Smooth muscle cell (in vitro differentiated cells): ENCODE data around the gene PSTPIP1. TPM values are rescaled to one million over a fixed set of nuclear protein-coding genes. Genes with fewer than 3 reads are reported as not detected.

Experiments
- DNase-seq: peaks from one replicate; lab custom pipeline; 2025; ENCODE audit not compliant: unreplicated experiment; lab: John Stamatoyannopoulos, UW
- H2AFZ ChIP-seq: fragments of 200-600 bp; sonication (generic); 2 replicates; pipeline ENCODE4 v1.6.0; 2016; ENCODE audit warnings: antibody characterized with exemption, low read depth, mild to moderate bottlenecking
- H3F3A ChIP-seq: fragments of 200-600 bp; sonication (generic); 2 replicates; pipeline ENCODE4 v1.6.0; 2017; ENCODE audit warnings: antibody characterized with exemption, low read depth
- H3K27ac ChIP-seq: fragments of 200-600 bp; sonication (generic); 2 replicates; pipeline ENCODE4 v1.5.1; 2016; ENCODE audit warnings: low read depth, mild to moderate bottlenecking
- H3K27me3 ChIP-seq: fragments of 200-600 bp; sonication (generic); 2 replicates; pipeline ENCODE4 v1.6.1; 2016; ENCODE audit warnings: low read depth, mild to moderate bottlenecking
- H3K36me3 ChIP-seq: fragments of 200-600 bp; sonication (generic); 2 replicates; pipeline ENCODE4 v1.5.1; 2016; ENCODE audit warnings: low read depth
- H3K4me1 ChIP-seq: fragments of 200-600 bp; sonication (generic); 2 replicates; pipeline ENCODE4 v1.5.1; 2016; ENCODE audit warnings: low read depth
- H3K4me2 ChIP-seq: fragments of 200-600 bp; sonication (generic); 2 replicates; pipeline ENCODE4 v1.6.0; 2016; ENCODE audit warnings: mild to moderate bottlenecking
- H3K4me3 ChIP-seq: fragments of 200-600 bp; sonication (generic); 2 replicates; pipeline ENCODE4 v1.5.1; 2016; ENCODE audit warnings: mild to moderate bottlenecking
- H3K79me2 ChIP-seq: fragments of 200-600 bp; sonication (generic); 2 replicates; pipeline ENCODE4 v1.6.0; 2016; ENCODE audit warnings: low read depth, mild to moderate bottlenecking
- H3K9ac ChIP-seq: fragments of 200-600 bp; sonication (generic); 2 replicates; pipeline ENCODE4 v1.6.0; 2016; ENCODE audit warnings: low read depth
- H3K9me3 ChIP-seq: fragments of 200-600 bp; sonication (generic); replicated peaks from 2 replicates; pipeline ENCODE4 v1.5.1; 2016; ENCODE audit warnings: low read depth
- H4K20me1 ChIP-seq: fragments of 200-600 bp; sonication (generic); 2 replicates; pipeline ENCODE4 v1.6.0; 2016; ENCODE audit warnings: low read depth
- WGBS: methylation state at CpG from one replicate; pipeline ENCODE4 v1.1.7; 2016; ENCODE audit warnings: low lambda C conversion rate; 5-methylcytosine and 5-hydroxymethylcytosine counted together
- polyA plus RNA-seq: library from polyadenylated mRNA; unstranded; fragments of >200 nt; fragmentation: Nextera tagmentation; extraction: Ambion mirVana; gene quantifications from 2 replicates; pipeline ENCODE4 v1.2.1, GENCODE V29; 2016
- total RNA-seq: library from RNA; depleted of rRNA; stranded (reverse); fragments of >200 nt; gene quantifications from 2 replicates; pipeline ENCODE4 v1.2.3, GENCODE V29; 2014
- TF ChIP-seq, protein P1 (sequence below): fragments of 200-600 bp; sonication (generic); IDR thresholded peaks from 2 replicates; pipeline ENCODE4 v1.5.1; 2017; ENCODE audit warnings: borderline replicate concordance, mild to moderate bottlenecking, antibody characterized with exemption; ENCODE audit not compliant: insufficient read depth, poor library complexity, severe bottlenecking

Gene PSTPIP1
- total and polyA plus RNA-seq, 2 experiments from 2014 or later: 0.38 TPM; not detected in 1

DNA sequence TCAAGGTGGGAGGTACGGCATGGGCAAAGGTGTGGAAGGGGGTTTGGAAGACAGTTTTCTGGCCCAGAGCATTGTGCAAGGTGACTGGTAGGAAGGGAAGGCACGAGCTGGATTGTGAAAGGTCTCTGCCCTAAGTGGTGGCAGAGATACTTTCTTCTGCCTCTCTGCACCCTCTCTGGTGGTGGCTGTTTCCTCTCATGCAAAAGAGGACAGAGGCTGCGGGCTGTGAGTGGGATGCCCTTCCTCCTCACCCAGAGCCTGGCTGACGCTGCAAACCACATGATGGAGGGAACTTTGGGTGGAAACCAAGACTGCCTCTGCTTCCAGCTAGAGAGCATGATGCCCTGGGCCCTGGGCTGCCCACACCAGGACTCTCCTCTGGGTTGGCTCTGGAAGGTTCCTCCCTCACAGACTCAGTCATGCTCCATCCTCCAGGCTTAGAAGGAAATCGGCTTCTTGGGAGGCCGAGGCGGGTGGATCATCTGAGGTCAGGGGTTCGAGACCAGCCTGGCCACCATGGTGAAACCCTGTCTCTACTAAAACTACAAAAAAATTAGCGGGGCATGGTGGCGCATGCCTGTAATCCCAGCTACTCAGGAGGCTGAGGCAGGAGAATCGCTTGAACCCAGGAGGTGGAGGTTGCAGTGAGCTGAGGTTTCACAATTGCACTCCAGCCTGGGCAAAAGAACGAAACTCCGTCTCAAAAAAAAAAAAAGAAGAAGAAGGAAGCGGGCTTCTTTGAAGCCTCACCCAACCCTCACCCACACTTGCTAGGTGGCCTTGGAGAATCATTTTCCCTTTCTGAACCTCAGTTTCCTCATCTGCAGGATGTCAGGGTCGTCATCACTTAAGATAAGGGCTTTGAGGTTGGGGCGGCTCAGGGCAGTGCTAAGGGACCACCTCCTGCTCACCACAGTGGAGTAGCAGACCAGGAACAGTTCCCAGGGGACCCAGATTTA lies 8.3 kb downstream of the PSTPIP1 start:
- TF ChIP-seq, protein P1, sequence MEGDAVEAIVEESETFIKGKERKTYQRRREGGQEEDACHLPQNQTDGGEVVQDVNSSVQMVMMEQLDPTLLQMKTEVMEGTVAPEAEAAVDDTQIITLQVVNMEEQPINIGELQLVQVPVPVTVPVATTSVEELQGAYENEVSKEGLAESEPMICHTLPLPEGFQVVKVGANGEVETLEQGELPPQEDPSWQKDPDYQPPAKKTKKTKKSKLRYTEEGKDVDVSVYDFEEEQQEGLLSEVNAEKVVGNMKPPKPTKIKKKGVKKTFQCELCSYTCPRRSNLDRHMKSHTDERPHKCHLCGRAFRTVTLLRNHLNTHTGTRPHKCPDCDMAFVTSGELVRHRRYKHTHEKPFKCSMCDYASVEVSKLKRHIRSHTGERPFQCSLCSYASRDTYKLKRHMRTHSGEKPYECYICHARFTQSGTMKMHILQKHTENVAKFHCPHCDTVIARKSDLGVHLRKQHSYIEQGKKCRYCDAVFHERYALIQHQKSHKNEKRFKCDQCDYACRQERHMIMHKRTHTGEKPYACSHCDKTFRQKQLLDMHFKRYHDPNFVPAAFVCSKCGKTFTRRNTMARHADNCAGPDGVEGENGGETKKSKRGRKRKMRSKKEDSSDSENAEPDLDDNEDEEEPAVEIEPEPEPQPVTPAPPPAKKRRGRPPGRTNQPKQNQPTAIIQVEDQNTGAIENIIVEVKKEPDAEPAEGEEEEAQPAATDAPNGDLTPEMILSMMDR: no peak
- no peak for DNase-seq
- H3K9me3 ChIP-seq: no peaks in the 10 kb centered on the region
- H3K4me1 ChIP-seq: no peaks in the 10 kb centered on the region
- no peak overlapping the region for H3K27ac ChIP-seq
- H3K27me3 ChIP-seq: no peaks in the 10 kb centered on the region
- no peak overlapping the region for H2AFZ ChIP-seq
- H3F3A ChIP-seq: no peaks in the 10 kb centered on the region
- H3K4me3 ChIP-seq: no peak overlapping the region
- no peaks in the 10 kb centered on the region for H3K36me3 ChIP-seq
- H3K4me2 ChIP-seq: no peak overlapping the region
- H4K20me1 ChIP-seq: no peaks in the 10 kb centered on the region
- H3K79me2 ChIP-seq: no peaks in the 10 kb centered on the region
- WGBS: 87% methylated on average over 16 of the region's 16 CpGs
- no peak overlapping the region for H3K9ac ChIP-seq

DNA sequence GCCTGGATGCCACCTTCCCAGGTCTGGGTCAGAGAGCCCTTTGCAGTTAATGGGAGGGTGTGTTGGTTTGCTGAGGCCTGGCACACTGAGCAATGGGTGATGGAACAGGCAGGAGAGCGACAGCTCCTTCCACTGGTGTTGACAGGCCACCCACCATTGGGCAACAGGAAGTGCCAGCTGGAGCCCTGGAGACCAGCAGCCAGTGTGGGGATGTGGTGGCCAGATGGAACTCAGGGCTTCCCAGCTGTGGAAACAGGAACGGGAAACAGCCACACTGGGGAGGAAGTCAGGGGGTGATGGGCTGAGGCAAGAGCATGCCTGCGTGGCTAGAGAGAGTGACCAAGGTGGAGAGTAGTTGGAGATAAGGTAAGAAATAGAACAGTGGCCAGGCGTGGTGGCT lies 9.3 kb downstream of the PSTPIP1 start:
- Histone ChIP-seq H3F3A (no peaks in the 10 kb centered on the region), H4K20me1 (no peaks in the 10 kb centered on the region), H3K9ac (no peak overlapping the region), H3K27ac (no peak overlapping the region), H3K27me3 (no peaks in the 10 kb centered on the region), H3K4me3 (no peak overlapping the region), H2AFZ (no peak overlapping the region), H3K9me3 (no peaks in the 10 kb centered on the region), H3K79me2 (no peaks in the 10 kb centered on the region), H3K4me2 (no peak overlapping the region), H3K4me1 (no peaks in the 10 kb centered on the region), H3K36me3 (no peaks in the 10 kb centered on the region)
- whole genome bisulfite sequencing: 91% methylated on average over 4 of the region's 4 CpGs
- TF ChIP-seq, protein P1: no peak
- DNase-seq: no peak

DNA sequence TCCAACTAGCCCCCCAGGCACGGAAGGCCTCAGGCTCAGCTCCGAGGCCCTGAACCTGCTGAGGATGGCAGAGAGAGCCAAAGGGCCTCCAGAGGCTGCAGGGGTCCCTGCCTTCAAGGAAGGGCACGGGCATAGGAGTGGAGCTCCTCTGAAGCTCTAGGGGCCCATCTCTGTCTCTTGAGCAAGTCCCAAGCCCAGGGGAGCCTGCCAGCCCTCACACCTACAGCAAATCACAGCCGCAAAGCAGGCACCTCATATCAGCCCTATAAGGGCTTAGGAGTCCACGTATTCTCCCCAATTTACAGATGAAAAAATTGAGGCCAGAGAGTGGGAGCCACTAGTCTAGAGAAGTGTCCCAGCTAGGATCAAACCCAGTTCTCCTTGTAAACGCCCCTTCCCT lies 14.2 kb downstream of the PSTPIP1 start:
- Histone ChIP-seq H3K4me3 (no peak overlapping the region), H3K27me3 (no peaks in the 10 kb centered on the region), H3F3A (no peaks in the 10 kb centered on the region), H4K20me1 (no peaks in the 10 kb centered on the region), H3K36me3 (no peaks in the 10 kb centered on the region), H3K9me3 (no peaks in the 10 kb centered on the region), H3K4me1 (no peaks in the 10 kb centered on the region), H2AFZ (no peak overlapping the region), H3K27ac (no peak overlapping the region), H3K9ac (no peak overlapping the region), H3K79me2 (no peaks in the 10 kb centered on the region), H3K4me2 (no peak overlapping the region)
- TF ChIP-seq, protein P1: no peak
- WGBS: 89% methylated on average over 6 of the region's 6 CpGs
- no peak for DNase-seq
